Activated CD4-positive, alpha-beta T cell treated with anti-CD3 and anti-CD28 coated beads, Interleukin-2, Interleukin-4, amounts not matched to agents 100 ng/mL and 50 ng/mL, durations not matched to agents 16 hours and 8 hours (primary cell): ENCODE results near the gene SLC4A4.
"Not testable (repeated sequence)": the region's sequence is repeated elsewhere in the genome, so short reads cannot be mapped to it uniquely, and the experiment has no call there.

Source experiments
- DNase-seq: peaks from one replicate; pipeline ENCODE4 v3.0.0-alpha.2; 2020; ENCODE audit warnings: low spot score

SLC4A4 gene

DNA sequence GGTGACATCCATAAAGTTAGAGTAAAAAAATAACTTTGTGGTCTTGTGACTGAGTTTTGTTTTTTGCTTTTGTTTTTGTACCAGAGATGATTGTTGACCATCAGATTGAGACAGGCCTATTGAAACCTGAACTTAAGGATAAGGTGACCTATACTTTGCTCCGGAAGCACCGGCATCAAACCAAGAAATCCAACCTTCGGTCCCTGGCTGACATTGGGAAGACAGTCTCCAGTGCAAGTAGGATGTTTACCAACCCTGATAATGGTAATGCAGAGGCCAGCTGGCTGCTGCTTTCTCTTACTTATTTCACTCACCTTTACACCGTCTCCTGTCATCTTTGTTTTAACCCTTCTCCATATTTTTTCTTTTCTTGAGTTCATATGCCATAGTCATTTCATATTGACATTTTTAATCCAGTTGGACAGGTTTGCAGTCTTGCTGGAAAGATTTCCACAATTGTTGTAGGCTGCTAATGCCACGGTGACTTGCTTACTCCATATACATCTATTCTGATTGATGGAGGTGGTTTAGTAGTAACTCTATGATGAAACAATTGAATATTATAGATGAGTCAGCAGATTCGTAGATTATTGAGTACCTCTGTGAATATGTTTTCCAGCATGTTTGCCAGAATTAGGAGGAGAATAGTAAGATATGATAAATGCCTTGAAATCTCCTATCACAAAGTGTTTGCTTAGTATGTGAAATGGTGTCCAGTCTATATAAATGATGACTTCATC lies 18.3 kb downstream of the SLC4A4 start:
- DNase-seq, result no peak

DNA sequence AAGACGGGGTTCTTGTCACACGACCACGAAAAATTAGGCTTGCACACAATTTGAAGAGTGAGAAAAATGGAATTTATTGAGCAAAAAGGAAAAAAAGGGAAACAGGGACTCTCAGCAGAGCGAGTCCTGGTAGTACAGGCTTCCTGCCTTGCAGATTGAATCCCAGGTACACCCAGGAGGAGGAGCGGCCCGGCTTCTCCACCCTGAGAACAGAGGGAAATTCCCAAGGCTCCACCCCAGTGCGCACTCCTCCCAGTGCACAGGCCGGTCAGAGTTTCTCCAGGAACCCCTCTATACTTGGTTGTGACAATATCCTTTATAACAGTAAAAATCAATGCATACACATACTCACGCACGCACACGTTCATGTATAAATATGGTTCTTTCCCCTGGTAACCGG lies 22.0 kb downstream of the SLC4A4 start:
- no peak for DNase-seq

DNA sequence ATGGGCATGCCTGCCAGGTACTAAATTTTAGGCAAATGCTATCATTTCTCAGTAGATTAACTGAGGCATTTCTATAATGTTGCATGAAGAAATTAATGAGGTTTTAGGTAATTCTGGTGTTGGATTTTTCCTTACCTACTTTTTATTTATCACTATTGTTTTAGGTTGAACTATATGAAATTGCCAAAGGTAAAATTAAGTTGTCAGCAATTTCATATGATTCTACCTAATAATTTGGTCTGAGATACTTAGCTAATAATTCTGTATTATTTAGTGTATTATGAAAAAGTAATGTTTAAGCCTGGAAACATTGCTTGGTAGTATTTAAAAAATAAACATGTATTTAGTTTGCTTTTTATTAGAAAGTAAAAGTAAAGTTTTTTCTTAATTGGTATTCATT lies 22.7 kb downstream of the SLC4A4 start:
- DNase-seq, result no peak

DNA sequence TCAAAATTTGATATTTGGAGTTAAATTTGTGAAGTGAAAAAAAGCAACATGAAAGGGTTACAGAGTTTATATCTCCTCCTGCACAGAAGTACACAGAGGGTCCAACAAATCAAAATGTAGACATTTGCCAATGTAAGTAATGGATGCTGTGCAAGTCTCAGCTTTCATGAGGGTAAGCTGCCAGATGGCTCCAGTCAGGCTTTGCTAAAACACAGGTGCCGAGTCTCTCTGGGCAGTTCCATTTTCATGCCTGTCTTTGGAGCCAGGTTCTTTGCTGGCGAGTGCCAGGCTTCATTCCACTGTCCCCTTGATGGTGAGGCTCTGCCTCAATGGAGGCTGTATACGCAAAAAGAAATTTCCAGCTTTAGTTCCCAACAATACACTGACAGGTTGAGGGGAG lies 27.9 kb downstream of the SLC4A4 start:
- DNase-seq, result no peak

DNA sequence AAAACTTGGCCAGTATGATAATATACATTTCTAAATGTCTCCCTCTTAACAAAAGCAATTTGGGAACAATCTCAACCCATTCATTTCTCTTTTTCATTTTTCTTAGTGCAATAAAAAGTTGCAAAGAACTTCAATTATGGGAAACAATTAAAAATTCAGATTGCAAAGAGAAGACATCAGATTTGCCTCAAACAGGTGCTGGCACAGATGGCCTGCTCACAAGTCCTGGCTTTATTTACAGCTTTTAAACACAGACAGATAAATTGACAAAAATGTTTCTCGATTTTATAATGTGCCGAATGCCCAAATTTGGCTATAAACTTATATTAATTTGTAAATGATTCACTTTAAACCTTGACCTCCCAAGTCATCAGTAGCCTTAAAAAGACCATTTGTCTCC lies 28.7 kb downstream of the SLC4A4 start:
- DNase-seq, result no peak

DNA sequence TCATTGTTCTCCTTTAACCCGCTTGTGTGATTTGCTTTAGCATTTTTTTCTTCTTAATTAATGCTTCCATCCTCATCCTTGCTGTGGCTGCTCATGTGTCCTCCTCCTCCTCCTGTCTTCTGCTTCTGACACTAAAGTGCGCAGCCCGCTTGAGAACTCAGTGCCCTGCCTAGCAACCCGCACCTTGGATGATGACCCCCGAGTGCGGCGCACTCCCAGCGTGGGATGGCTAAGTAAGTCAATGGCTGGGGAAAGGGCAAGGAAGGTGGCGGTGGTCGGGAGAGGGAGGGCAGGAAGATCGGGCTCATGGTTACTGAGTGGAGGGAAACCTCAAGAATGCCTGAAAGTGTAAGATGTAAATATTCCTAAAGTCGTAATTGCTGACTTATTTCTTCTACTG lies 30.1 kb downstream of the SLC4A4 start:
- DNase-seq, result no peak

DNA sequence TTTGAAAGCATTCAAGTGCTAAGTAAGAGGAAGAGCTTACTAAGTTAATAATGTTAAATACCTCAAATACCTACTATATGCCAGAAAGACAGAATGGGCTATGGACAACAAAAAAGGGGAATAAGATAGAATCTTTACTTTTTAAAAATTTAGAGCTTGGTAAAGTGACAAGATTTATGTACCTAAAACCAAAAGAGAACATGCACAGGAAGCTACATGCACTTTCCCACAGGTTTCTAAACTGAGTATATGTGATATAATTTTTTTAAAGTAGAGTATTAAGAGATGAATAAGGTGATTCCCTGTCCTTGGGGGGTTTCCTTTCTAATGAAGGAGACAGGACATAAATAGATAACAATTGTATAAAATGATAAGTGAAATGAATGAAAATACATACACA lies 30.7 kb downstream of the SLC4A4 start:
- no peak for DNase-seq

DNA sequence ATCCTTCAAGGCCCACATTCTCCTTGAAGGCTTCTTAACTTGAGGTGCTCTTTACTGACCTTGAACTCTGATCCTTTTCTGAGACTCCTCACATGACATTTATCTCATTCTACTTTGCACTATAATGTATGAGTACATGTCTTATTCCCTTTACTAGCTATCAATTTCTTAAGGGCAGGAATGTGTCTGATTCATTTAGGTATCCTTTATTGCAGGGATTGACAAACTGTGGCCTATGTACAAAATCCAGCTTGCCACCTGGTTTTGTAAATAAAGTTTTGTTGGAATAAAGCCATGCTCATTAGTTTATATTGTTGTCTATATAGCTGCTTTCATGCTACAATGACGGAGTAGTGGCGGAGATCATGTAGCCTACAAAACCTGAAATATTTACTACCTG lies 36.7 kb downstream of the SLC4A4 start:
- DNase-seq, result no peak

DNA sequence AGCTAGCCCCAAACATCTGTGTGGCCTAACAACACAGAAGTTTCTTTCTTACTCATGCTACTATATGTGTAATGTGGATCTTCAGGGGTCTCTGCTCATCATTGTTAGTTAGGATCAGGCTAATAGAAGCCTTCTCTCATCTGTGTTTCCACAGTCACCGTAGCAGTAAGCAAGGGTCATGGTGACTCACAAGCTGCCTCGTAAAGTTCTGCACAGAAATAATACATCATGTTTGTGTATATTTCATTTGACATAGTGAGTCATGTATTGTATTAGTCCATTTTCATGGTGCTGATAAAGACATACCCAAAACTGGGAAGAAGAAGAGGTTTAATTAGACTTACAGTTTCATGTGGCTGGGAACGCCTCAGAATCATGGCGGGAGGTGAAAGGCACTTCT lies 38.7 kb downstream of the SLC4A4 start:
- DNase-seq, result no peak

DNA sequence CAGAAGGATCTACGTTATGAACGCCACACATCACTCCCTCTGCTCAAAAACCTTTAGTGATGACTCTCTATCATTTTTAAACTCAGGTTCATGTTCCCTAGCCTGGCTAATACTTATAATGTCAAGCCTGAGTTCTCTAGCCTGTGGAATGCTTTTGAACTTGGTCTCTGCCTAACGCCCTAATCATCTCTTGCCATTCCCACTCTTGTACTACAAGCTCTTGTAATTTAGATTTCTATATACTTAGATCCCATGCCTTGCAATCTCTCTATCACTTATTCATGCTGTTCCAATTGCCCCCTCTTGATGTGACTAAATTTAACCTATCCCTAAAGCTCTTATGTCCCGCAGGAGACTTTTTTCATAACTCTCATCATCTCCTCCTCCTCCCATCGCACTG lies 40.3 kb downstream of the SLC4A4 start:
- no peak for DNase-seq

DNA sequence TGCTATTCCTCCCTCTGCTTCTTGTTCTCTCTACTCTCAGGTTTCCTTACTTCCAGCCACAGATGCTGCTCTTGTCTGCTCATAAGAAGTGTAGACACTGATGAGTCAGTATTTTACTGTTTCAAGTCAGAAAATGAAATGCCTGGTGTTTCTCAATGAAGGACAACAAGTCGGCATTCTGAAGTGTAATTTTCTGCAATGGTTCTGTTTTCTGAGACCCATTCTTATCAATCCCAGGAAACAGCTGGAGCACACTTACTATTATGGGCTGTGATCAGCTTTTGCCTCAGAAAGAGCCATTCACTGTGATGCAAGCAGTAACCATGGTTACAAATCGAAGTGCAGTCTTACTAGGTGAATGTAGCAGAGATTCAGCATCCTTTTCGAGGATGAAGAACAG lies 42.0 kb downstream of the SLC4A4 start:
- no peak for DNase-seq

DNA sequence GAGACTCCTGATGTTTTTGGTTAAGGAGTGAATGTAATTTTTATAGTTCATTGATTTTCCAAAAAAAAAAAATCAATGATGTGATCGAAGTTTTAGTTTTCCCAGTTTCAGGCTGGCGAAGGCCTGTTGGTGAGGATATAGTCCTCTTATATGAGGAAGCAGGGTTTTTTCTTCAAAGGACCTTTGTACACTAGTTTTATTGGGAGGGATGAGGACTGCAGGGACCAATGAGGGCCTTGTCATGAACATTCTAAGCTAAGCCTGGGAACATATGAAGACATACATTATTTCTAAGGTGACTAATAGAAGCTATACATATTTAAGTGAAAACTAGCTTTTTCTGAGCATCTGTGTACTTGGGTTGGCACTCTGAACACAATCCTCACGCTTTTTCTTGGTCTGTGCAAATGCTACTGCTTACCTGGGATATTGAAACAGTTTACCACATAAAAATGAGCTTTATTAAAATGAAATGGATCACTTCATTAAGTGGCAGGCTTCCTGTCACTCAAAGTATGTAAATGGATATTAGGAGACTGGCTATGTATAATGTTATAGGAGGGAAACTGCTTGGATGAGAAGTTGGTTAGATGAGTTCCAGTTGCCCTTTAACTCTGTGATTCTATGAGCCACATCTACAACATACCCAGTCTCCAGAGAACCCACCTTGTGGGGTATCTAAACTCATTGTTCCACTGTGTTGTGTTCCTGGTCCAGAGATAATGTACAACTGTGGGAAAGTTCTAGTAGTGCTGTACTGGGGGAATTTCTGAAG lies 43.5 kb downstream of the SLC4A4 start:
- no peak for DNase-seq

DNA sequence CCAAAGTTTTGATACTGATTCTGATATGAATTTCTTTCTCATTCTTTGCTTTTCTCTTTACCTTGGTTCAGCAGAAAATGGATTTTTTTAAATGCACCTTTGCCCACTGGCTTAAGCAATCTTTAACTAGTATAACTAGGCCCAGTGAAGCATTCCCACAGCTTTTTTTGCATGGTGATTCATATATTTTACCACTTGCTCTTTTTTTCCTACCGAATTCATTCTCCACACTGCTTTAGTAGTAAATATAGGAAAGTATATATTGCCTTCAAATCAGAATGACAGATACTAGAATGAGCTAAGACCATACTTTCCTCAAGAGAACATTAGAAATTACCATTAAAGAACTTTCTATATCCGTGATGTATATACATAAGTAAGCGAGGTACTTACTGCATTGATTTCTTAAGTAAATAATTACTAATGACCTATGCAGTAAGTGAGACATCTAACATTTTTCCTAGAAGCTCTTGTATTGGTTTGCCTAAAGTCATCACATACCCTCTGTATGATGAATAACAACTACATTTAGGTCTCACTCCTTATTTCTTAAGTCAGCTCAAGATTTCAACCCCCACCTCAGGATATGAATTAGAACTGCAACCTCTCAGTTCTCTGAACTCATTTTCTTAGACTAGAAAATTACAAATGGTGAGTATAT lies 44.2 kb downstream of the SLC4A4 start:
- DNase-seq, result no peak

DNA sequence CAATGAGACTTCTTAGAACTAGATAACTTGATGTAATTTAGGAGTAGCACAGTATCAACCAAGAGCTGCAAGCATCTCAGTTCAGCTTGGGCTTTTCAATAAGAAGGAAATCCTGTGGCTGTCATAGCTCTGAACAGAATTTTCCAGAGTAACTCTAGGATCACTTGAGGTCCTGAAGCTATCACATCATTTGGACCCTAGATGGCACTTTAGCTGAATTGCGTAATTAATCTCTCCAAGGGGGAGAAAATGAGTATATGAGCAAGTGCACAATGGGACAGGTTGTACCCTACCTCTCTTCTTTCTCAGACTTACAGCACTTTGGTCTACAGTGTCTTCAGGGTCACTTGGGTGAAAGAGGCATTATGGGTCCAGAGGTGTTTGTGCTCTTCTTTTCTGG lies 45.2 kb downstream of the SLC4A4 start:
- DNase-seq, result no peak

DNA sequence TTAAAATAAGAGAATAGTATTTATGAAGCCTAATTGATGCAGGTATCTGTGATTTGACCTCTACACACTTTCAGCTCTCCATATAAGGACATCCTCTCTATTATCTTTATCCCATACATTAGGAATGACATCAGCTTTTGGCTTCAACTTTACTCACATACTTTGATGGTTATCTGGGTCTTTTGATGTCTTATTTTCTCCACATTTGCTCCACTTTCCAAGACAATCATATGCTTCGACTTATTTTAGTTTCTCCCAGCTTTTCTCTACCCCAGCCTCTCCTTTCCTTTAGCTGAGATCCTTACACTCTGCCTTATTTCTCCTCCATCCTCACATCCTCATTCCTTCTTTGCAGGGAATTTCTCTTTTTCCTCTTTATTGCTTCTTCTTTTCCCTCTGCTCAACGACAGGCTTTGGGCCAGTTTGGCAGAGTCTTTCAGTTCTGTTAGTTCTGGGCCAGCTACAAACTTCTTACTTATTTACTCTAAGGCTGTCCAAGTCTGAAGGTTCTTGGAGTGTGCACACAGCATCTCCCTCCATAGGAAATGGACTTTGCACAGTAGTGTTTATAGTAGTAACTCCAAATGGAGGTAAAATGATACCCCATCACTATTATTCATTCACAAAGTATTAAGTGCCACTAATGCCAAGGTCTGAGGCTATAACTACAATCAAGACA lies 50.5 kb downstream of the SLC4A4 start:
- no peak for DNase-seq

DNA sequence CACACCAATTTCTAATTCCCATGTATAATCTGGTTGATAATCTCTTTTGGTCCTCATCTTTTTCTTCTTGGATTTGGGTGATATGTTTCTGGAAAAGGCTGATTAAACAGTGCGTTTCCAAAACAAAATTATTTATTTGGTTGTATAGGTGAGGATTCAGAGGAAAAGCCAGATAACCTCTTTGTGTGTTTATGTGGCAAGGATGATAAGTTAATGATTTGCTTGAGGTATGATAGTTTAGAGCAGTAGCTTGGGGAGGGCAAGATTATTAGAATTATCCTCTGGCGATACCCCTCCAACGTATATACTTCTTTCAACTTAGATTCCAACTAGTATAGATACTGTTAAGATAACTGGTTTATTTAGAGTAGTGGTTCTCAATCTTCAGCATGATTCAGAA lies 53.3 kb downstream of the SLC4A4 start:
- no peak for DNase-seq

DNA sequence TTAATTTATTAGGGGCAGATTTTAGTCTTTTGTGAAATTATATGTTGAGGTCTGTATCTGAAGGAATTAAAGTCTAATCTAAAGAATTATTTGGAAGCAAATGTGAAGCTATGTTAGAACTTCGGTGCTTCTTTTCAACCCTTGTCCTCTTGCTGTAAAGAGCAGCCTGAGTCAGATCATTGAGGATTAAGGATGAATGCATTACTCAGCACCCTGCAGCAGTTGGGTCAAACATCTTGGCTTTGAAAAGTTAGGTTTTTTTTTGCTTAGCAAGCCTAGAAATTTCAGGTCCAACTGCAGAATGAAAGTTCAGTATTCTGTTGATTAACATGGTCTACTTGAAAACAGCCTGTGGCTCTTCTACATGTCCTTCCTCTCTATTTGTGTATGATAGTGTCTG lies 57.6 kb downstream of the SLC4A4 start:
- DNase-seq, result no peak

DNA sequence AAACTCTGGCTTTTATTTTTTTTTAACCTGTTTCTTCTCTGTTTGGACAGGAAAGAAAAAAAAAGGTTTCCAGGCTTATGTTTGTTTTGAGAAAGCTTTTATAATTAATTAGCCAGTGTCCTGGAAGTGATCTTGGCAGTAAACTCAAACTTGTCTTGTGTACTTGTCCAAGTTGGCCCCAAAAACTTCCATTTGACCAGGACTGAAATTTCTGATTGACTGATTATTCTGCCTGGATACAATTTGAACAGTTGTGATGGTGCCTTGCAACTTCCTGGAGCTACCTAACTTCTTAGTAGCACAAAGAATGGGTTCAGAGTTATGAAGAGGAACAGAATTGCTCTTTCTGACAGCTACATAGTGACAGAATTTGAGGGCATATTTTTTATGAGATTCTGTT lies 62.0 kb downstream of the SLC4A4 start:
- no peak for DNase-seq

DNA sequence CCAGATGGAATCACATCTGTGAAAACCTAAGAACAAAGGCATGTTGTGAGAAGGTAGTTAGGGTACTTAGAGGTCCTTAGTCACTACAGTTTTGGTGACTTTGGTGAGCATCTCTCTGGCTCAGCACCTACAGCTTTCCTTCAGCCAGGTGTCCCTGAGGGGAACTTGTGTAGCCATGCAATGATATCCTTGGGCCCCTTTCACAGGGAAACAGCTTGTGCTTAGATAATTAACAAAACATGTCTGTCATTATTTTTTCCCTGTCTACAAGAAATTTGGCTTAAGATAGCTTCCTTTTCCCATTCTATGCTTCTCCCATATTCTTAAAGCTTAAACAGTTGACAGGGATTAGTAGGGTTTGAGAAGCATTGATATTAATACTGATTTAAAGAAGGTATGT lies 63.8 kb downstream of the SLC4A4 start:
- no peak for DNase-seq

DNA sequence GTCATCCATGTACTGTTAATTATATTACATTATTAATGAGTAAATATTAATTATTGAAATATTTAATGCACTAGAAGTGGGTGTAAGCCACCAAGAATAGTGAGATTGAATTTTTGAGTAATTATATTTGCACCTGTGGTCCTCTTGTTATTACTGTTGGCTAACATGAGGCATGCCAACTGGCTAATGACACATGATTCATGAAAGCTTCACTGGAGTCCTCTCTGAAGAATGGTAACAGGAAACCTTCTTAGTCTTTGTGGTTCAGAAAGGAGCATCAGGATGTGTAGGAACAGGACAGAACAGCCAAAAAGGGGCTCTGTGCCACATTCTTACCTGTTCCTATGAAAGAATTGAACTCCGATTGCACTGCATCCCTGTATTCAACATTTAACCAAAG lies 65.2 kb downstream of the SLC4A4 start:
- no peak for DNase-seq

DNA sequence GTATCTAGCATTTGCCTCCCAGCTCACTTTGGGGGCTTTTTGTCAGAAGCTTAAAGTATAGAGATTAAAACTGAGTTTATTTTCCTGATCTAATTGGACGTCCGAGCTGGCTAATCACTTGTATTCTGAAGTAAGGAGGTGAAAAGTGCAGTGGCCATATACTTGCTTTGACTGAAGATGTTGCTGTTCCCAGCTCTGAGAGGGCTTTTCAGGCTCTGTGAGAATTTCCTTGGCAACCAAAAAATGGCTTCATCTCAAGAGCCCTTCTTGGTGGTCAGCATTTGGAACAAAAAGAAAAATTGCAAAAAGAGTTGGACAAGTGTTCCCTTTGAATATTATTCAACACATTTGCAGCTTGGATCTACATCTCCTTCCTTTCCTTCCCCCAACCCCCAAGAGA lies 67.0 kb downstream of the SLC4A4 start:
- no peak for DNase-seq

DNA sequence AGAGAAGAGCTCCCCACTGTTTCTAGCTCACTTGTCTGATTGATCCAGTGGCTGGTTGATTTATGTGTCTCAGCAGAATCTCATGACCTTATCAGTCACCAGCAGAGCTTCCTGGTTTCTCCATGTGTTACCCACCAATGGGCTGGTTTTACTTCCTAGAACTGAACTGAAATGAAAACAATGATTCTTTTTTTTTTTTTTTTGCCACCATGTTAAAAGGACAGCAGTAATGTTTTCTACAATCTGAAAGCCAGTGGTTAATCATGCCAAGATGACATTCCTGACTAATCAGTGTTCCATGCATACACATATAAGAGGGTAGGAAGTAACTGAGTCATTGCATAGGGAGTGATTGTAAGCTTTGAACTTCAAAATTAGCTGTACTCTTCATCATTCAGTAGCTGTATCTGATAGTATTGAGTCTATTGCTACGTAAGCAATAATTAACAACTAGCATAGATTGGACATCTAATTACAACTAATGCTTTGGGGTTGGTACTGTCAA lies 67.7 kb downstream of the SLC4A4 start:
- DNase-seq, result no peak

DNA sequence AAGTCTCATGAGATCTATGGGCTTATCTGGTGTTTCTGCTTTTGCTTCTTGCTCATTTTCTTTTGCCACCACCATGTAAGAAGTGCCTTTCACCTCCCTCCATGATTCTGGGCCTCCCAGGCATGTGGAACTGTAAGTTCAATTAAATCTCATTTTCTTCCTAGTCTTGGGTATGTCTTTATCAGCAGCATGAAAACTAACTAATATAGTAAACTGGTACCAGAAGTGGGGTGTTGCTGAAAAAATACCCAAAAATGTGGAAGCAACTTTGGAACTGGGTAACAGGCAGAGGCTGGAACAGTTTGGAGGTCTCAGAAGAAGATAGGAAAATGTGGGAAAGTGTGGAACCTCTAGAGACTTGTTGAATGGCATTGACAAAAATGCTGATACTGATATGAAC lies 70.1 kb downstream of the SLC4A4 start:
- not testable (repeated sequence) for DNase-seq
